Left ventricle myocardium superior (tissue), 1 donor: ENCODE results near the gene RPL7A. TPM values are rescaled to one million over a fixed set of nuclear protein-coding genes. Genes with fewer than 3 reads are reported as not detected.

Experiments used
- ATAC-seq: fragments of 200-7000 bp; cut with Tn5 transposase; one replicate; pipeline ENCODE4 v1.9.1; 2020; ENCODE audit warnings: mild to moderate bottlenecking, moderate library complexity
- DNase-seq: peaks from one replicate; pipeline ENCODE4 v3.0.0-alpha.2; 2020
- intact Hi-C: fragments of 100-400 bp; cut with micrococcal nuclease; formaldehyde crosslinking; loops from one replicate; pipeline ENCODE4 v1.11.0; 2022
- total RNA-seq: library from RNA; stranded (reverse); fragmentation: NEBNext Ultra II Directional; extraction: Animal tissue kit (Norgen Biotek cat#: 25700); gene quantifications from one replicate; pipeline ENCODE4 v1.2.1, GENCODE V29; 2021
- donor health status: DM: no; HTN: yes; CAD: no; lungs with severe emphysema.

RPL7A gene
- total RNA-seq, 1 donor from 2014 or later = 898 TPM

DNA sequence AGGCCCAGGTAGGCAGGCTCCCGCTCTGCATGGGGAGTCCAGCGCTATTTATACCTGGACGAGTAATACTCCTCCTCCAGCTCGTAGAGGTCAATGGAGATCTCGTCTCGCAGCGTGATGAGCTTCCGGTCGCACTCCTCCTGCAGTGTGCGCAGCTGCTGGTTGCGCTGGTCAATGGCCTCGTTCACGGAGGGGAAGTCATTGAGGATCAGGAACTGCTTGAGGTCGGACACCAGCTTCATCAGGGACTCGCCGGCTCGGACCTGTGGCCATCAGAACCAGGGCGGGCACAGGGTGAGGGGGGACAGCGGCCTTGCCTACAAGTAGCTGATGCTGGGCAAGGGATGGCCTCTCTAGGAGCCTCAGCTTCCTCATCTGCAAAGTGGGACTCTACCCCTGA, 3.9 kb upstream of the RPL7A start:
- ATAC-seq = no peak
- no peak for DNase-seq
- intact Hi-C loops = no loop called here

DNA sequence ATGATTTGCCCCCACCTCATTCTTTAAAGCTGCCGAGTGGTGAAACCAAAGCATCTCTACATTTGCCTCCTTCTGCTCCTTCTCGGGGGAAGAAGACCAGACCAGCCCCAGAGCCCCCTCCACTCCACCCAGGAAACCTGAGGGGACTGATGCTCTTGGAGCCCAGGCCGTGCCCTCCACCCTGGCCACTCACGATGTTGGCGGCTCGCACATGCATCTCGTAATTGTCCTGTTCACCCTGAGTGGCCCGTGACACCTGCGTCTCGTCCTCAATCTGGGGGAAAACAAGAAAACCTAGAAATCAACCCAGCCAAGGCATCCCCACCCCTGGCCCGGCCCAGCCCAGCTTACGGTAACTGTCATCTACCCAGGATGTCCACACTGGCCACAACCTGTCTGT, 3.0 kb upstream of the RPL7A start:
- ATAC-seq = no peak
- no peak for DNase-seq
- intact Hi-C loops = no loop called here

DNA sequence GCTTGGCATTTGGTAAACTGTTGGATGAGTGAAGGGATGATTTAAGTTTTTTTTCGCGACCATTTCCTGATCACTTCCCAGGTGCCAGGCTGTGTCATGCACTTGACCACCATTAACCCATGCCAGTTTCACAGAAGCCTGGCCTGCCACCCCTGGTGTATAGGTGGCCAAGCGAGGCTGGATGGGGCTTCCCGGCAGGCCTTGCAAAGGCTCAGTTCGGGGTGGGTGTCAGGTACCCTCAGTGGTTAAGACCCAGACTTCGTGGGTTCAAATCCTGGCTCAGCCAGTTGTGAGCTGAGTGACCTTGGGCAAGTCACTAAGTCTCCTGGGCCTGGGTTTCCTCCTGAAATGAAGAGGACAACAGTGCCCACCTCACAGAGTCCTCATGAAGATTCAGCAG, 2.4 kb upstream of the RPL7A start:
- ATAC-seq = no peak
- DNase-seq = no peak
- intact Hi-C loops = no loop called here

DNA sequence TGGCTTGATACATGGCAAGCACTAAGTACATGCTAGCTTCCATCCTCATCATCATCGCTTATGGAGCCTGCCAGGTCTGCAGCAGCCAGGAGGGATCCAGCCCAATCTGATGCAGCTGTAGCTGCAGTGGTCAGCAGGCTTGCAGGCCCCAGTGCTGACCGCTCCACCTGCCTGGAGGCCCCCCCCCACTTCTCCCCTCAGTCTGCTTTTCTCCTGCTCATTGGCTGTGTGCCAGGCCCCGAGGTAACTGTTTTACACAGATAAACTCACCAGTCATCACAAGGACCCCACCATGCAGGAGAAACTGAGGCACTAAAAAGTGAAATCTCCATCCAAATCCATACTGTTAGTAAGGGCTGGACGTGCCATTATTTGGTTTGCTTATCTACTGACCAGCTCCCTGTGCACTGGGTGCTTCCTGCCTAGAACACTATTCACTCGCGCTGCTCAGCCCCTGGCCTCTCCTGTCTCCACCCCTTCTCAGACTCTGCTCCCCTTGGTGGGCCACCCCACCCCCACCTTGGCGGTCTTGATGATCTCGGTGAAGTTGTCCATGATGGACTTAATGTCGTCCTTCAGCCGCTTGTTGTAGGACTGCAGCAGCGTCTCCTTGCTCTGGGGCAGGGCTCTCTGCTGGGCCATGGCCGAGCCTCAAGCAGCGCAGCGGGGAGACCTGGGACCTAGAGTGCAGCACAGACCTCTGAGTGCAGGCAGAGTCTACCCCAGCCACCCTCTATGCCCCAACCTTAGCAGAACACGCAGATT, 1.8 kb upstream of the RPL7A start:
- DNase-seq = no peak
- intact Hi-C loops = no loop called here
- ATAC-seq = no peak

DNA sequence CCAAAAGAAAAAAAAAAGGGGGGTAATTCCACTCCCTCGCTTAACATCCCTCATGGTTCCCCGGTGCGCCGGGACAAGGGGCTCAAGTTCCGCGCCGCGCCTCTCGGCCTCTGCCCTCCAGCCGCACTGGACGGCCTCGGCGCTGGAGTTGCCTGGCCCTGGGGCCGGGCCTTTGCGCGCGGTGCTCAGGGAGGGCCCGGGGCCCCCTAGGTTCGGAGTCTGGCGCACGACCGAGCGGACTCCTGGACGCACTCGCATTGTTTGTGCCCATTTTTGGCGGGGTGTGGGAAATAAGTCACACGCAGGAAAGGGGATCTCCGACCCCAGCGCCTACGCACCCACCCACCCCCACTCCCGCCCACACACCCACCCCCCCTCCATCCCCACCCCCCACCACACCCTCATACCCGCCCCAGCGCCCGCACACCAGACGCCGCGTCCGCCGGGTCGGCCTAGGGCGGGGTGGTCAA, 468 bp upstream of the RPL7A start:
- intact Hi-C loops = no loop called here
- DNase-seq = peak; percentile 65
- peak; percentile 70 for ATAC-seq

DNA sequence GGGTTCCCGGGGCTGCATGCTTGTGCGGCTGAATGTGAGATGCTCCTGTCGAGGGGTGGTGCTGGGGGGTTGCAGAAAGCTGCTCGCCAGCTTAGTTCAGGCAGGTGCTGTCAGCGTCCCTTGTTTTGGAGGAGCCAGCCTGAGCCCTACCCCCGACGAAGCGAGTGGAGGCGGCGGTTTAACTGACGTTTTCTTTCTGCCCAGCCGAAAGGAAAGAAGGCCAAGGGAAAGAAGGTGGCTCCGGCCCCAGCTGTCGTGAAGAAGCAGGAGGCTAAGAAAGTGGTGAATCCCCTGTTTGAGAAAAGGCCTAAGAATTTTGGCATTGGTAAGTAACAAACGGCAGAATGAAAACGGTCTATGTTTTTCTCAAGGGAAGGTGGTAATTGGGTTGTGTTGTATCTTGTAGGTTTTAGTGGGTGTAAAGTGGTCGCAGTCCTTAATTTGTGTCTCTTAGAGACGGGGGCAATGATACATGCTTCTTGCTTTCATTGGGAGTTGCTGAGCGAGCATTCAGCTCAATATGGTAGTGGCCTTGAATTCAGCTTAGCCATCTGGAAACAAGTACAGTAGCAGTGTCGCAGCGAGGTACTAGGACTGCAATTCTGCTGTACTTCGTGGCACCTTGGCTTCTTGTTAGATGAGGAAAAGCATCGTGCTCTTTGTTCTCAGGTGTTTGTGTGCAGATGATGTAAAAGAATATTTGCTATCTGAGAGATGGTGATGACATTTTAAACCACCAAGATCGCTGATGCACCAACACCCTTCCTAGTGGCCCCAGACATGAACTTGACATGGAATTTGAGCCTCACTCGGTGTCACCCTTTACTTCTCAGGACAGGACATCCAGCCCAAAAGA, 928 bp downstream of the RPL7A start:
- intact Hi-C loops = no loop called here
- ATAC-seq (no peak), DNase-seq (no peak)

DNA sequence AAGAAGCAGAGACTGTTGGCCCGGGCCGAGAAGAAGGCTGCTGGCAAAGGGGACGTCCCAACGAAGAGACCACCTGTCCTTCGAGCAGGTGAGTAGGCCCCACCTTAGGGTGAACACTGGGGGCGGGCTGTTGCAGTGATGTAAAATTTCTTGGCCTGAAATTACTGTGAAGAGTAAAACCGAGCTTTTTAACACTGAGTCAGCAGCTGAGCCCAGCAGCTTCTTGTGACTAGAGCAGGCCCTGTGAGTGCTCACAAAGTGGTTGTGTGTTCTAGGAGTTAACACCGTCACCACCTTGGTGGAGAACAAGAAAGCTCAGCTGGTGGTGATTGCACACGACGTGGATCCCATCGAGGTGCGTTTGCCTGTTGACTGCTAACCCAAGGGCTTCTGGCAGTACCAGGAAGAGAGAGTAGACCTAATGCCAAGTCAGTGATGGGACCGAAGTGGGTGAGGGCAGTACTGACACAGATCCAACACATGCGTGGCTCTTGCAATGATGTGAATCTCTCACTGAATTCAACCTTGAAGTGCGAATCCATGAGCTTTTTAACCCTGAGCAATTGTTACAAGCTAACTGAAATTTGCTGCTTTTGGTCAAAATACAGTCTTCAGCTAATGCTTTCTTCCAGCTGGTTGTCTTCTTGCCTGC, 2.1 kb downstream of the RPL7A start:
- intact Hi-C loops = no loop called here
- DNase-seq (no peak), ATAC-seq (no peak)

DNA sequence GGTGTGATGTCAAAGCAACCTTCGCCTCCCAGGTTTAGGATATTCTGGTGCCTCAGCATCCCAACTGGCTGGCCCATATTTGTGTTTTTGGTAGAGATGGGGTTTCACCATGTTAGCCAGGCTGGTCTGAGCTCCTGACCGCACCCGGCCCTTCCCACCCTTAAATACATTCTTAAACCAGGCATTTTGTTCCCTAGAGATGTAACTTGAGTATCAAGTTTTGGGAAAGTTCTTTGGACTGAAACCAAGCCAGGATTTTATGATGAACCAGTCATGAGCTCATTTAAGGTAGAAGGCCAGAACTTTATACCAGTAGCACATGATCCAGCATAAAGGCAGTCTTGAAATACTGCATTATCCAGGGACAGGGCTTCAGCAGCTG, 3.5 kb downstream of the RPL7A start:
- no peak for DNase-seq
- intact Hi-C loops = no loop called here
- no peak for ATAC-seq

DNA sequence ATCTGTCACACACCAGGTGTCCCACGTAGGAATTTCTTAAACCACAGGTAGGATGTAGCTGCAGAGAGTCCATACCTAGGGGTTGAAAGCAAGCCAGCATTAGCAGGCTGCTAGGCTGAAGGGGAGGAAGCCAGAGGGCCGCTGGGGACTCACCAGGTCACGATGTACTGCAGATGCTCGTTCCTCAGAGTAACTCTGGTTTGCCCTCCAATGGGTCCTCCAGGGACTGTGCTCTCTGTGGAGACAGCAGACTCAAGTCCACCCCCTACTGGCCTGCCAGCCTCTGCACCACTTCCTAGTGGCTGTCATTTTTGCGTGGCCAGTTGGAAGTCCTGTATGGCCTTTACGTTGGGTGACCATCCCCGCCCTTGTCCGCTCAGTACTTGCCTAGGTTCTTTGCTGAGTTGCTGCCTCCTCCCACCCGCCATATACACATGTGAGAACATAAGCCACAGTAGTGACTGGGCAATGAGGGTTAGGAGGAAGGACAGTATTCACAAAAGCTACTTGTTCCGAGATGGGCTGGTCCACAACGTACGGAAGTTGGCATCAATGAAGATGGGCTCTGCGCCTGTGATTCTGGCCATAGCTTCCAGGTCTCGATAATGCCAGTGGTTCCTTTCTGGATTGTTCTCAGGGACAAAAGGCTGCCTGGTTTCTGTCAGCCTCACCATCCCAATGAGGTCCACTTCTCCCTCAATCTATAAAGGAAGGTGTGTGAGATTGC, 4.1 kb downstream of the RPL7A start:
- DNase-seq (no peak), ATAC-seq (no peak)
- intact Hi-C loops = no loop called here

DNA sequence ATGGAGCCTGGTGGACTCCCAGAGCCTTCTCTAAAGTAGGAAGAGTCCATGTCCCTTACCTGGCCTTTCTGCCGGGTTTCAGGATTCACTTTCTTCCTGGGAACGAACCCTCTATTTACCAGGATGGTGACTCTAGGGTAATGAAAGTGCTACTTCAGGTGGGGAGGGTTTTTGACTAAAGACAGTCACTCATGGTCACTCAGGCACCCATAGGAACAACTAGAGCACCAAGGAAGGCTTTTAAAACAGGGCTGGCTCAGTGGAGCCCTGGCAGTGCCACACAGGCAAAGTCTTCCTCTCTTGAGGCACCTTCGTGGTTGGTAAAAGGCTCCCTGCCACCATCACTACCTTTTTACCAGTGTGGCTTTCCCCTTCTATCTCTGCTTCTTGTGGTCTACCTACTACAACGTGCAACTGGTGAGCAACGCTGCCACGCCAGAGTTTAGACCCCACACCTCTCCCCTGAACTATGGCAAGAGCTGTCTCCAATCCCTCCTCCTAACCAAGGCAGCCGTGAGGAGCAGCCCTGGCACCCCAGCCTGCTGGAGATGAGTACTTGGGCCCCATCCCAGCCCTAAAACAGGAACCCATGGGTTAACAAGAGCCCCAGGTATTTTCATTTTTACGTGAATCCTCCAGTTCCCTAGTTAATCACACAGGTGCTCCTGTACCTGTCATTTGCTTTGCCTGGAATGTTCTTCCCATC, 4.8 kb downstream of the RPL7A start:
- no peak for ATAC-seq
- intact Hi-C loops = no loop called here

DNA sequence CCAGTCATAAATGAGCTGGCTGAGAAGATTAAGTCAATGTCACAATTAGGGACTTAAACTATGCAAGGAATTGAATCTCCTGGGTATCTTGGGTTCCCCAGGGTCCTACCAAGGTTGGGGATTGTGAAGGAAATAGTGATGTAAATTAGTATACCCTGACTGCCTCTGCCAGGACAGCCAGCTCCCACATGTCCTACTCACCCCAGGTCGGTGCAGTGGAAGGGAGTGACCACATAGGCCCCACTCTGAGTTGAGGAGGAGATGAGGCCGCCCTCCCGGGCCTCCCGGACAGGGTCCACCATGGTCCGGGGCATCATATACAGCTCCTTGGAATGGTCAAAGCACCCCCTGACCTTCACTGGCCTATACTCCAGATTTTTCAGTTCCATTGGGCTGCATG, 5.5 kb downstream of the RPL7A start:
- DNase-seq (peak; percentile 11), ATAC-seq (no peak)
- intact Hi-C loops = no loop called here

More for the DNA sequence above, 4.8 kb downstream of the RPL7A start:
- peak; percentile 15 for DNase-seq

DNA sequence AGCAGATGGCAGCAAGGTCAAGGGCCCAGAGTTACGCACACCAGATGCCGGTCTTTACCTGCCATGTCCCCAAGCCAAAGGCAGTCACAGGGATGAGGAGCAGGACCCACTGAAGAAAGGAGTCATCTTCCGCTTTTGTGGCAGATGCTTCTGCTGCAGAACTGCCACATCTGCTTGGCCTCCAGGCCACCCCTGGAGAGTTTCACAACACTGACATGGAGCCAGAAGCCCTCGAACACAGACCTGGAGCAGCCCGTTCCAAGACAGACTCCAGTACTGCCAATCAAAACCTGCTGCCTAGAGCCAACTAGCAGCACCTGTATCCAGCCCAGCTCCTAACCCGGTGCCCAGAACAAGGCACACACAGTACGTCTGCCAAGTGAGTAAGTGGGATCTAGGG, 6.7 kb downstream of the RPL7A start:
- DNase-seq = no peak
- no peak for ATAC-seq
- intact Hi-C loops = no loop called here

DNA sequence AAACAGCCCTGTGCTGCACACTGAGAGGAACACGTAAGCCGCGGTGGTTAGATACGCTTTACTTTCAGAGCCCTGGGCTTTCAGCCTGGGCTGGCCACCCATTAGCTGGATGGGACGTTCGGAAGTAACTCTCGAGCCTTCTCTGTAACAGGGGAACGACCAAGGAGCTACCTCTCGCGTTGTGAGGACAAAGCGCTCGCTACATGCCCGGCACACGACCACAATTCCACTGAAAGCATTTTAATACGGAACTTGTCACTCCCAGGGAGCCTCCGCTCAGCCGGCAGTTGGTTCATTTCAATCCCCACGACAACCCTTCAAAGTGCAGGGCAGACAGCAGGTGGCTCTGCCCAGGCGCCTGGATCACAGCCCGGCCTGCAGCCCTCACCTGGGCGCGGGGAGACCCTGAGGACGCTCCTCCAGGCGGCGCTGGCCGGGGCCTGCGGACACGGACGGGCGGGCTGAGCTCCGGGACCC, 7.9 kb downstream of the RPL7A start:
- ATAC-seq (peak; percentile 9), DNase-seq (no peak)
- intact Hi-C loops = no loop called here

DNA sequence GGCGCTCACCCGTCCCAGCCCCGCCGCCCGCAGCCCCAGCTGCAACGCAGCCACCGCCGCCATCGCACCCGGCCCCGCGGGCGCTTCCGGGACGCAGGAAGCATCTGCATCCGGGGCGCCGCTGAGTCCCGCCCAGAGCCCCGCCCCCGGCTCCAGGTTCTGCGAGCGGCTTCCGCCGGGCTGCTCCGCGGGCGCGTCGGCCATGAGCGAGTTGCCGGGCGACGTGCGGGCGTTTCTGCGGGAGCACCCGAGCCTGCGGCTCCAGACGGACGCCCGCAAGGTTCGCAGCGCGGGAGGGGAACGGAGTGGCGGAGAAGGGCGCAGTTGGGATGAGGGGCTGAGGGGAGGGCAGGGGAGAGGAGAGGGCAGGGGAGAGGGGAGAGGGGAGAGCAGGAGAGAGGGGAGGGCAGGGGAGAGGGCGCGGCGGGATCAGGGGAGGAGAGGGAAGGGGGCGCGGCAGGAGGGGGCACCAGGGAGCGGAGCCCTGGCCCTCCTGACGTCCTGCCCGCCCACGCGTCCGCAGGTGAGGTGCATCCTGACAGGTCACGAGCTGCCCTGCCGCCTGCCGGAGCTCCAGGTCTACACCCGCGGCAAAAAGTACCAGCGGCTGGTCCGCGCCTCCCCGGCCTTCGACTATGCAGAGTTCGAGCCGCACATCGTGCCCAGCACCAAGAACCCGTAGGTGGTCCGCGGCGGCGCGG, 8.5 kb downstream of the RPL7A start, which contains the start of the genes SURF1 and SURF2:
TSS of gene SURF1 (minus strand) at position 97 of the 701 bp plus-strand sequence. CDS start at position 63, 34 bp downstream.
TSS of gene SURF2 (plus strand) at position 160 of the 701 bp plus-strand sequence. CDS start at position 203, 43 bp downstream.
- peak; percentile 92 for ATAC-seq
- DNase-seq = peak; percentile 96
- intact Hi-C loops = no loop called here

DNA sequence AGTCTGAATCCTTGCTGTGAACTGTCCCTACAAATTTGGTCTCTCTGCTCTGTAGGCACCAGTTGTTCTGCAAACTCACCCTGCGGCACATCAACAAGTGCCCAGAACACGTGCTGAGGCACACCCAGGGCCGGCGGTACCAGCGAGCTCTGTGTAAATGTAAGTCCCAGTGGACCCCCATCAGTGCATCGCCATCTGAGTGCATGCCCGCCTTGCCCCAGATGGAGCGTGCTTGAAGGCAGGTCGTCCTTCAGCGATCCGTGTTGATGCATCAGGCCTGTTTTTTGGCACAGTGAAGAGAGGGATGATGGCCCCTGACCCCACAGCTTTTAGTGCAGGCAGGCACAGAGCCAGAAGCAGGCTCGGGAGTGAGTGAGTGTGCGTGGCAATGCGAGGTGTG, 9.6 kb downstream of the RPL7A start:
- intact Hi-C loops = no loop called here
- DNase-seq (peak; percentile 26), ATAC-seq (no peak)

DNA sequence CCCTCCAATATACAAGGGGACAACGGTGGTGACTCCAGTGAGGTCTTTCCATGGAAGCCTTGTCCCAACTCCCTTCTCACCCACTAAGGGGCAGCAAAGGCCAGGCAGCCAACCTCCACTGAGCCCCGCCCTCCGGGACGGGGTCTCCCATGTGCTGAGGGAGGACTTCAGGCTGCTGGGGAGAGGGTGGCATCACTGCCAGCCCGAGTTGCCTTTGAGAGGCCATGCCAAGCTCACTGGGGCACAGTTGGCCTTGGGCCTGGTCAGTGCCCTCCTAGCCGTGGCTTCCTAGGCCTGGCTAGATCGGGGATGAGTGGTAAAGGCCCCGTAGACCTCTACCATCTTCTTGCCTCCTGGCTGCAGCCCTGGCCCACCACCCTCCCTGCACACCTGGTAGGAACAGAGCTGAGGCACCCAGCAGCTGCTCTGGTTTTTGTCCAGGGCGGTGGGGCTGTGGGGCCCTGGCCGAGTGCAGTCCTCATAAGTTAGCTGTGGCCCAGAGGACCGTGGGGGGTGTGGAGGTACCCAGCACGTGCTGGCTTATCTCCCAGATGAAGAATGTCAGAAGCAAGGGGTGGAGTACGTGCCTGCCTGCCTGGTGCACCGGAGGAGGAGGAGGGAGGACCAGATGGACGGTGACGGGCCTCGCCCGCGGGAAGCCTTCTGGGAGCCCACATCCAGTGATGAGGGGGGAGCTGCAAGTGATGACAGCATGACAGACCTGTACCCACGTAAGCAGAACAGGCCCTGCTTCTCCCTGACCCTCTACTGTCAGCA, 11.6 kb downstream of the RPL7A start:
- ATAC-seq (no peak), DNase-seq (no peak)
- intact Hi-C loops = no loop called here
